ENCODE measurements around the gene CDK5RAP2. TPM values are rescaled to one million over a fixed set of nuclear protein-coding genes. Genes with fewer than 3 reads are reported as not detected.

The CDK5RAP2 gene
- total and polyA plus RNA-seq, 2 donors (not counting 1 experiment from before 2014, with no cell fraction given), result 17.7 to 48.6 TPM

DNA sequence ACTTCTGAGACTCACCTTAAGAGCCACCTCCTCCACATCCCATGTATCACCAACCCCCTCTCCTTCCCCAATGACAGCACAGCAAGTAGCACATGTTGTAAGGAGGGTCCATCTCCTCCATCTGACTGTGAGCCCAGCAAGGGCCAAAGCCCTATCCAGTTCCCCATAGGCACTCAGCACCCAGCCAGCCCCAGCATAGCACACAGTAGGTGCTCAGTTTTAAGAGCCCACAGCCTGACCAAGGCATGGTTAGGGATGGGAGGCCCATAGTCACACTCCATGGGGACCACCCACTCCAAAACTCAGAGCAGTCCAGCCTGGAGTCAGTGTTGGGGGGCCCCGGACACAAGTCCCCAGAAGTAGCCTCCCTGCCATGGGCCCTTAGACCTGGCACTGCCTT, 205.7 kb downstream of the CDK5RAP2 start:
- no peaks in the 10 kb centered on the region for H3K79me2 ChIP-seq (ENCODE audit: control insufficient read depth, insufficient read depth, low read length)
- H3K9me3 ChIP-seq (ENCODE audit: control insufficient read depth, insufficient read depth, low read depth, low read length), result no peaks in the 10 kb centered on the region
- no peak overlapping the region for H3K4me3 ChIP-seq (replicated peaks in 1 of 4; ENCODE audit: control extremely low read depth in 1 of 4, insufficient read depth in 1 of 4, low read depth in 3 of 4, low read length in 4 of 4)
- no peak for DNase-seq (ENCODE audit: low read depth in 2 of 2)
- H2AFZ ChIP-seq (ENCODE audit: low read length), result no peak overlapping the region
- no peaks in the 10 kb centered on the region for H4K20me1 ChIP-seq (ENCODE audit: control insufficient read depth, extremely low read depth, insufficient read depth, low read length)
- no peaks in the 10 kb centered on the region for H3K27me3 ChIP-seq (ENCODE audit: control insufficient read depth, insufficient read depth, low read length)
- H3K9ac ChIP-seq (ENCODE audit: insufficient read depth, low read length), result no peak overlapping the region
- peaks cover 13% of the 10 kb centered on the region for H3K4me1 ChIP-seq (ENCODE audit: control insufficient read depth, extremely low read depth, insufficient read depth, low read length)
- no peaks in the 10 kb centered on the region for H3K36me3 ChIP-seq (ENCODE audit: control insufficient read depth, insufficient read depth, low read length)
- H3K4me2 ChIP-seq (ENCODE audit: extremely low read depth, insufficient read depth, low read length), result no peak overlapping the region
- no peak overlapping the region for H3K27ac ChIP-seq (ENCODE audit: insufficient read depth, low read length)
- TF ChIP-seq EZH2 (IDR thresholded peaks at IDR 0.05; ENCODE audit: low read length, missing control alignments) (no peak), CTCF (conservative IDR thresholded peaks at IDR 0.05 in 1 of 2, IDR thresholded peaks at IDR 0.05 in 1 of 2; ENCODE audit: low read depth in 1 of 2, low read length in 2 of 2) (no peak)

GRCh38 chr9:120372040-120372439, 207.9 kb downstream of the CDK5RAP2 start:
- H3K27ac ChIP-seq (ENCODE audit: insufficient read depth, low read length), result no peak overlapping the region
- no peak overlapping the region for H2AFZ ChIP-seq (ENCODE audit: low read length)
- H3K79me2 ChIP-seq (ENCODE audit: control insufficient read depth, insufficient read depth, low read length), result no peaks in the 10 kb centered on the region
- no peaks in the 10 kb centered on the region for H3K27me3 ChIP-seq (ENCODE audit: control insufficient read depth, insufficient read depth, low read length)
- H3K4me3 ChIP-seq (replicated peaks in 1 of 4; ENCODE audit: control extremely low read depth in 1 of 4, insufficient read depth in 1 of 4, low read depth in 3 of 4, low read length in 4 of 4), result no peak overlapping the region
- H3K9ac ChIP-seq (ENCODE audit: insufficient read depth, low read length), result no peak overlapping the region
- TF ChIP-seq CTCF (conservative IDR thresholded peaks at IDR 0.05 in 1 of 2, IDR thresholded peaks at IDR 0.05 in 1 of 2; ENCODE audit: low read depth in 1 of 2, low read length in 2 of 2), result no peak
- no peak for TF ChIP-seq EZH2 (IDR thresholded peaks at IDR 0.05; ENCODE audit: low read length, missing control alignments)
- no peak for DNase-seq (ENCODE audit: low read depth in 2 of 2)
- no peak overlapping the region for H3K4me2 ChIP-seq (ENCODE audit: extremely low read depth, insufficient read depth, low read length)
- H3K36me3 ChIP-seq (ENCODE audit: control insufficient read depth, insufficient read depth, low read length), result no peaks in the 10 kb centered on the region
- H4K20me1 ChIP-seq (ENCODE audit: control insufficient read depth, extremely low read depth, insufficient read depth, low read length), result no peaks in the 10 kb centered on the region
- H3K4me1 ChIP-seq (ENCODE audit: control insufficient read depth, extremely low read depth, insufficient read depth, low read length), result peaks cover 3% of the 10 kb centered on the region
- no peaks in the 10 kb centered on the region for H3K9me3 ChIP-seq (ENCODE audit: control insufficient read depth, insufficient read depth, low read depth, low read length)

DNA sequence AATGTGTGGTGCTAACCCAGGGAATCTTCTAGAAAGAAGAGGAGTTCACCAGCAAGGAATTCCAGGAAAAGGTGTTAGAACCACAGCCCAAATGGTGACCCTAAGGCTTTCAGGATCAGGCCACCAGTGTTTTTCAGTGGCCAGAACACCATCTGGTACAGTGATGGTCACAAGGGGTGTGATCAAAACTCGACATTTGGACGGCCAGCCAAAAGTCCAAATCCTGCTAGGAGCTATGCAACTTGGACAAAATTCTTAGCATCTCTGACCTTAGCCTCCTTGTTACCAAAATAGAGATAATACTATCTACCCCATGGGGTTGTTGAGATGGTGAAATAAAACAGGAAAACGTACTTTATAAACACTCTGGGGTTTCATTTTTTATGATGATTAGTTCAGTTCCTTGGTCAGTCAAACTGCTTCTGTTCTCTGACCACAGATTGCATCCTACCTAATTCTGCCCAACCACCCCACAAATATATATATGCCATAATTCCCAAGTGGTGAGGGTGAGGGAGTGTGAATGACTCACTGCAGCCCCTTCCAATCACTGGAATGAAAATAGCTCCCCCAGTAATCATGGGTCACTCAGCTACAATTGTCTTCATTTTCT, 210.3 kb downstream of the CDK5RAP2 start:
- Histone ChIP-seq H3K27me3 (ENCODE audit: control insufficient read depth, insufficient read depth, low read length) (no peaks in the 10 kb centered on the region), H4K20me1 (ENCODE audit: control insufficient read depth, extremely low read depth, insufficient read depth, low read length) (no peaks in the 10 kb centered on the region), H3K9ac (ENCODE audit: insufficient read depth, low read length) (no peak overlapping the region), H3K4me3 (replicated peaks in 1 of 4; ENCODE audit: control extremely low read depth in 1 of 4, insufficient read depth in 1 of 4, low read depth in 3 of 4, low read length in 4 of 4) (no peak overlapping the region), H3K27ac (ENCODE audit: insufficient read depth, low read length) (peak overlapping the region; percentile 52), H2AFZ (ENCODE audit: low read length) (no peak overlapping the region), H3K4me1 (ENCODE audit: control insufficient read depth, extremely low read depth, insufficient read depth, low read length) (peaks cover 3% of the 10 kb centered on the region), H3K79me2 (ENCODE audit: control insufficient read depth, insufficient read depth, low read length) (no peaks in the 10 kb centered on the region), H3K9me3 (ENCODE audit: control insufficient read depth, insufficient read depth, low read depth, low read length) (no peaks in the 10 kb centered on the region), H3K36me3 (ENCODE audit: control insufficient read depth, insufficient read depth, low read length) (no peaks in the 10 kb centered on the region), H3K4me2 (ENCODE audit: extremely low read depth, insufficient read depth, low read length) (no peak overlapping the region)
- DNase-seq (ENCODE audit: low read depth in 2 of 2), result peak; percentile 28 to 50
- TF ChIP-seq EZH2 (IDR thresholded peaks at IDR 0.05; ENCODE audit: low read length, missing control alignments) (no peak), CTCF (conservative IDR thresholded peaks at IDR 0.05 in 1 of 2, IDR thresholded peaks at IDR 0.05 in 1 of 2; ENCODE audit: low read depth in 1 of 2, low read length in 2 of 2) (no peak)

Measured in fibroblast of lung (primary cell).